KBM-7 (cell line): ENCODE measurements around the gene CAPS.

Source experiments
- DNase-seq: peaks from one replicate; pipeline ENCODE4 v3.0.0-alpha.2; 2015
- in situ Hi-C: fragments of 300-500 bp; cut with MboI; formaldehyde crosslinking; loops from 2 replicates; pipeline ENCODE4 v1.14.3; 2020; ENCODE audit warnings: low sequenced_read_pairs, low pct_unique_long_range_greater_than_20kb, mixed read lengths

The CAPS gene

DNA sequence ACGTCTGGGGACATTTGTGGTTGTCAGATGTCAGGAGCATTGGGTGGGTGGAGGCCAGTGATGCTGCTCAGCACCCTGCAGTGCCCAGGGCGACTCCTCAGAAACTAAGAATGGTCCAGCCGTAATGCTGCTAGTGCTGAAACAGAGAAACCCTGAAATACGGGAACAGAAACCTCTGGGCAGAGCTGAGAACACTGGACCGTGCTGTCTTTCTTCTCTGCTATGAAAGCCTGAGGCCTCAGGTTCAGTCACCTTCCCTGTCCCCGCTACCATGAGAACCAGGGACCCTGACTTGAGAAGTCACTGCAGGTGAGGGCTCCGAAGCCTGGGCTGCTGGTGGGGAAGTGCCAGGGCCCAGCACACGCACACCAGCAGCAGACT is 13.4 kb downstream of the CAPS start:
- DNase-seq, result no peak
- in situ Hi-C loops, result no loop called here

DNA sequence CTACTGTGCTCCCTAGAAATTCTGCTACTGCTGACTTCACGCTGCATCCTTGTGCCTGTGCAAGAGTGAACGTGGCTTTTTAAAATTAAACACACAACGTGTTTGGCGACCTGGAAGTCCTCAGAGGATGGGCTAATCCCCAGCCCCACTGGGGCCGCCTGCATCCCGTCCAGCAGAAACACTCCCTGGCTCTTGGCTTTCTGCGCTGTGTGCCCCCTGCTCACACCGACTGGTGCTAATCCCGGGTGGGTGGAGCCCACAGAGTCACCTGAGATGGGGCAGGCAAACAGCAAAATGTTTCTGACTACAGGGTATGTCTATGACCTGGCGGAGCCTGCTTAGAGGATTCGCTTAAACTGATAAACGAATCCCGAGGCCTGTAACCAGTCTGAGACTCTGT is 15.1 kb downstream of the CAPS start:
- DNase-seq, result no peak
- in situ Hi-C loops, result no loop called here

DNA sequence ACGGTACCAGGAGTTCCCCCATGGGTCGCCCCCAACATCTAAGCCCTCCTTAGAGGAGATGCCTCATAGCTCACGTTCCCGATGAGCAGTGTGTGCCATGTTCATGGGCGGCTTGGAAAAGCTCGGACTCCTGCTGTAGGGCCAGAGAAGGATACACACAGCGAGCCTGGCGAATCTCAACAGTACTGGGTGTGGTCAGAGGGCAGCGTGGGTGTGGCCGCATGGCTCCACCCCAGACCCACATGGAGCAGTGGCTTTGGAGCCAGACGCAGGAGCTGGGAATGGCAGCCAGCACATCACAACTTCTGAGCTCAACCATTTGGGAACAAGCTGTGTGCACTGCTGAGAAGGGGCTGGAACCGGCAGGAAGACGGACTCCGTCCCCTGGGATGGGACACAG is 15.6 kb downstream of the CAPS start:
- DNase-seq, result no peak
- in situ Hi-C loops, result no loop called here

DNA sequence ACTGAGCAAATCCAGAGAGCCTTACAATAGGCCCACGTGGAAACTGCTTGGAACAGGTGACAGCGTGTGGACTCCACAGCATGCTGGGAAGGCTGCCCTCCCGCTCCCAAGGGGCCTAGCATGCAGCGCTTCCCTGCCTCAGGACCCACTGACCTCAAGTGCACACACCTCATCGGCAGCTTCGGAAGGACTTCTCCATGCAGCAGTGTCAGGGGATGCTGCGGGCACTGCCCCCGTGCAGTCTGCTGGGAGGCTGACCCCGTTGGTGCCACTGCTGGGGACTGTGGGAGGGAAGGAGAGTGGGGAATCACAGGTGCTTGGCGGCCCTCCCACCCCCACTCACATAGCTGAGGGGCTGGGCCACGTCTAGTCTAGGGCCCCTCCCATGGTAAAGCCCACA is 17.2 kb downstream of the CAPS start:
- in situ Hi-C loops, result no loop called here
- DNase-seq, result no peak

DNA sequence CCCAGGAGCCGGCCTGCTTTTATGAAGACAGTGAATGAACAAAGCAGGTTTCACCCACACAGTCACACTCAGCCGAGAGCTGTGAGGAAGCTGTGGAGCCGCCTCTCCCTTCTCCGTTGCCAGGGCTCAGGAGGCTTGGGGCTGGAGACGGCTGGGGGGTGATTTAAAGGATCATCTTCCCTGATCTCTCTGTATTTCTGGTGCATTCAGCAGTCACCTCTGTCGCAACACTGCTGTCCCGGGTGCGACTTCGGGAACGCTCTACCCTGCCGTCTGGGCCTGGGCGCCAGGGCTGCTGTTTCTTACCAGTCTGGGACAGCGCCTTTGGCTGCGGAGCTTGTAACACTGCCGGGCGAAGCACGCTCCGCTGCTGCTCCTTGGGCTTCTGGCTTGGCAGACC is 18.1 kb downstream of the CAPS start:
- DNase-seq, result no peak
- in situ Hi-C loops, result no loop called here

DNA sequence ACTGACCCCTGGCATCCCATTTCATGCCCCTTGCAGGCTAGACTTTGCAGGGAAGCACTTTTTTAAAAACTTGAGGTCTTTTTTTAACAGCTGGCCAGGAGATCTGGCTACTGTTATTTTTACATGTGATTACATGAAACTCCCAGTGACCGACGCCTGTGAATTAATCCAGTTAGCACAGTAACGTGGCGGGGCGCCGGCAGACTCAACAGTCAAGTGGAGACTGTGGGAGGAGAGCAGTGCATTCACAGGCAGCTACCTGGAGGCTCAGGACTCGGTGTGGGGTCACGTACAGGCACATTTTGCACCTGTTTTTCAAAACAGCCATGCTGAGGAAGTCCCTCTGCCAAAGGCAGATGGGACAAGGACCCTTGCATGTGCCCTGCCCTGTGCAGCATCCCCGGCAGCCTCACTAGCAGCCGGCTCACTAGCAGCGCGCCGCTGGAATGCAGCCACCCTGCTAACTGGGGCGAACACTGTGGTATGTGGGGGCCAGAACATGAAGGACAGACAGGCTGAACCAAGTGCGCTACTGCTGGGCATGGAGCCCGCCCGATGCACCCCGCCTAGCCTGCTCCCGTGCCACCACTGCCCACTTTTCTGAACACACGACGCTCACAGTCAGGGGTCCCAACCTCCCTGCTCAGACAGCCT is 18.7 kb downstream of the CAPS start:
- in situ Hi-C loops, result no loop called here
- DNase-seq, result no peak

DNA sequence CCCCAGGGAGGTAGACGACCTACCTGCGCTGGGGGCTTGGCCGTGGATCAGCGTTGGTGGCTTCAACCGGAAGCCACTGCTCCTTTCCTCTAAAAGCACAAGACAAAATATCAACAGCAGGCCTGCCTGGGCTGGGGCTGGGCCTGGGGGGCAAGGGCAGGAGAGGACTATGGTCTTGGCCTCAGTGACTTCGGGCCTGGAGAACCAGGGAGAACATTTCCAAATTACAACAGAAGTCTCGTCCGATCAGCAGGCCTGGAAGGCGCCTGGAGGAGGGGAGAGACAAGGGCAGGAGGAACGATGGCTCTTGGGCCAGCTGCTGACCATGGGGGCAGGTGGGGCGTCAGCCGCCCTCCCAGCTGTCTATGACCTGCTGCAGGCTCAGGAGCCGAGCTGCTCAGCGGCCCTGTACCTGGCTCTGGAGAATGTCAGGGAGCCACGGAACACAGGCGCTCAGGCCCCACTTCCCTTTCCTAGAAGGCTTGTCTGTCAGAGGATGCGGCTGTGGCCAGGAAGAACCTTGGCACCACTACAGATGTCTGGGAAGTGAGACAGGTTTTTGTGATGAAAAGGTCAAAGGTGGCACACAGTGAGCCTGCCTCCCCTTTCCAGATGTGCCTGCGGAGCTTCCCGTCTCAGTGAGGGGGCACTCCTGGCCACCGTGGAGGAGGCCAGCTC is 19.5 kb downstream of the CAPS start:
- in situ Hi-C loops, result no loop called here
- no peak for DNase-seq

DNA sequence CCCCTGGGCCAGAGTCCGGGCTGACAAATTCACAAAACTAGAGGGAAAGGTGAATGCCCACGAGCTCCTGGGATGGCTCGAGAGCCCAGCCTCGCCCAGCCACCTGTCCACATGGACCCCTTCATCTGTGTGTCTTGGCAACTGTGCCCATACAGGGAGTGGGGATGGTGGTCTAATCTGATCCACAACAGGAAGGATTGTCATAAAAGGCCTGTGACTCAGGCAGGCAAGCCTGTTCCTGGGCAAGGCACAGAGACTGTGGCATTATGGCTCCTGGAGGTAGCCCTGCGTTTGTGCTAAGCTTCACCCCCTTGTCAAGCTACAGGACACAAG is 20.0 kb downstream of the CAPS start:
- in situ Hi-C loops, result no loop called here
- no peak for DNase-seq

DNA sequence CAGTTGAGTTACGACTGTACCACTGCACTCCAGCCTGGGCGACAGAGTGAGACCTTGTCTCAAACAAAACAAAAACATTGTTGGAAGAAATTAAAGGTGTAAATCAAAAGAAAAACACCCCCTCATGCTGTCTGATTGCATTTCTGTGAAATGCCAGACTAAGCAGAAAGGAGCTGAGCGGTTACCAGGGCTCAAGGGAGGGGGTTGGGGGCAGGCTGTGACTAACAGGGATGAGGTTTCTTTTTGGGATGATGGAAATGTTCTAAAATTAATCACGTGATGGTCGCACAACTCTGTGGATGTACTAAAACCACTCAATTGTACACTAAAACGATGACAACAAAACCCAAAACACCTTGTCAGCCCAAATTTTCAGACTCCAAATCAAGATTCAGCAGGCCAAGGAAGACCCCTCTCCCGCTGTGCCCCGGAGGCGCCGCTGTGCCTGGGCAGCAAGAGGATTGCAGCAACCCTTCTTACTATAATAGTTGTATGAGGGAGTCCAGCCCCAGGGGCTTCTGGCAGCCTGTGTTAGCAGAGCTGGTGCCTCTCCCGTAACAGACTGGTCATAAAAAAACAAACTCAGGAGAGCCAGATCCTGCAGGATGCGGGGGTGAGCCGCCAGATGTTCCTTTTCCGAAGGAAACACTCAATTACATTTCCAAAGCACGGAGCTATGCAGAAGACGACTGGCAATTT is 20.9 kb downstream of the CAPS start:
- in situ Hi-C loops, result no loop called here
- DNase-seq, result no peak

DNA sequence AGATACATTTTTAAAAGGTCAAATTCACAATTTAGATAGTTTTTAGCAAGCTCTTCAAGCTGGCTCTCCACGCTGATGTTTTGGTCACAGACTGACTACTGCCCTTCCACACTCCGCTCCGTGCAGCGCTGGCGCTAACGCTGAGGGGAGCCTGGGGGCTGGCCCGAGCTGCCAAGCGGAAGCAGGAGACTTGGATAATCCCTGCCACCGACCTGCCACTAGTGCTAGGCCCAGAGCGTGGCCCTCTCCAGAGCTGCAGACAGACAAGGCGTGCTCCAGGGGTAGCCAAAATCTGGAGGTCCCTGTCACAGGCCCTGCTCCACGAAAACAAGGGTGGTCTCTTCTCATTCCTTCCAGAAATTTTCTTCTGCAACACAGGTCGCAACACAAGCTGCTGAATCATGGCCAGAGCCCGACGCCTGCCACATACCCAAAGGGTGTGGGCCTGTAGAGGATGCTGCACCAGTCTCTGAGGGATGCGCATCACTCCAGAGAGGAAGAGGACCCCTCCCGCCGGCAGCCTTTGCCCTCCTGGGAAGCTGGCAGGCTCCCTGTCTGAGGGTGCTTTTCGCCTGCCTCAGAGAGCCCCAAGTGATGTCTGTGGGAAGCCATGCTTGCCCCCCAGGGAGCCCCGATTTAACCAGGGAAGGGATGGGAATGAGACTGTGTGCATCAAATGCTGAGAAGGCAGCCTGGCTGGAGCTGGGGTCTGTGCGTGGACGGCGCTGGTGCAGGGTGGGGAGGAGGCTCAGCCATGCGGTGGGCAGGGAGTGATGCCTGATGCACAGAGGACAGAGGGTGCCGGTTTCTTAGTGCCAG is 21.6 kb downstream of the CAPS start:
- DNase-seq, result no peak
- in situ Hi-C loops, result no loop called here

DNA sequence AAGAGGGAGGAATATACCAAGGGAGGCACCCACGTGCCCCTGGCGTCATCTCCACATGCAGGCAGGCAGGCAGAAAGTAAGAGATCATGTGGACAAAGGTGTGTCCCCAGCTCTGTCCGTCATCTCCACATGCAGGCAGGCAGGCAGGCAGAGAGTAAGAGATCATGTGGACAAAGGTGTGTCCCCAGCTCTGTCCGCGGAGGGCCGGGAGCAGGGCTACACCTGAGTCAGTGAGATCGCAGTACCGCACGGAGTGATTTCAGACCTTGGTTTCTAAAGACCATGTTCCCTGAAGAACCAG is 22.2 kb downstream of the CAPS start:
- DNase-seq, result no peak
- in situ Hi-C loops, result no loop called here

DNA sequence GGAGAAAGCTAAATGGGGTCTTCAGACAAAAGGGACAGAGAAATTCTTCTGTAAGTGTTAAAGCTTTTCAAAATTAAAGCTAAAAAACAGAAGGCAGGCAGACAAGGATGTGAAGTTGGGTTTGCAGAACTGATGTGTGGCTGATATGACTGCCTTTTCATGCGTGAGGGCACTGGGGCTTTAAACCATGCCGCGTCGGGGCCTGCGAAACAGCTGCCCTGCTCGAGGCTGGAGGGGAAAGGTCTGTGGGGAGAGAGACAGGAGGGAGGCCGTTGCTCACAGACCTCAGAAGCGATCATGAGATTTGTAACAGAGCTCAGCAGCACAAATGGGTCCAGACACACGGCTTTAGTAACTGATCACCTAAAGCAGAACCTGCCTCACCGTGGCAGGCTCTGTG is 23.5 kb downstream of the CAPS start:
- DNase-seq, result no peak
- in situ Hi-C loops, result no loop called here

DNA sequence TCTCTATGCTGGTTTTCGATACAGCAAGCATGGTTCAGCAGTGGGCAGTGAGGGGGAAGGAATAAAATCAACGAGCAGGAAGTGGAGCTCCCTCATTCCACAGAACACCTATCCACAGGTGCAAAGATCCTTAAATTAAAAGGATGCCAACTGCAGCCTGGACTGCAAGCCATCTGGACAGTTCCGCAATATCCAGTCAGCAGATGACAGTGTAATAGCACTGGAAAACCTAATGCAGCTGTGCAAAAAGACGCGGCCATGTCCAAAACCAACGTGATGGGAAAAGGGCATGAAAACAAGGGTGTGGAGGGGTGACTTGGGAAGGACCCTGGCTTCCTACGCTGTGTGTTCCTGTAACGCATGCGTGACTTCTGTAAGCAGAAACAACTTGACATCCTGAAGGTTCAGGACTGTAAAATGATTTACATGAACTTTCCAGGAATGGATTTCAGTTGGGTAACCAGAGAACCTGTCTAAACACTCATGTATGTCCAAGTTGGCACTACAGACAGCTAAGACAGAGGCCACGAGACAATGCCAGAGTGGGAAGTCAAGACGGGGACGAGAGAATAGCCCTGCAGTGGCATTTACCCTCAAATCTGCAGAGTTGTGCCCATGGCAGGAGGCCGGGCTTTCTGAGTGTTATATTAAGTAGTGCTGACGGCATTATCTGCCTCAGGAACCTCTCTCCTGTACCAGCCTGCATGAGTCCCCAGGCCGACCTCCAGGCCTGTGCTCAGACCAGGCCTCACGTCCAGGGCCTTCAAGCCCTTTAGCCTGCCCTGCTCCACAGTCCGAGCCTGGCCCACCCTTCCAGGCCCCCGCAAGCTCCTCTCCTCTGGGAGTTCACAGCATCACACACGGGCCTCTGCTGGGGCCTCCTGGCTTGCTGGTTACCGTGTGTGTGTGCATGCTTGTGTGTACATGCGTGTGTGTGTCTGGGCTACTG is 26.5 kb downstream of the CAPS start:
- in situ Hi-C loops, result no loop called here
- DNase-seq, result no peak

DNA sequence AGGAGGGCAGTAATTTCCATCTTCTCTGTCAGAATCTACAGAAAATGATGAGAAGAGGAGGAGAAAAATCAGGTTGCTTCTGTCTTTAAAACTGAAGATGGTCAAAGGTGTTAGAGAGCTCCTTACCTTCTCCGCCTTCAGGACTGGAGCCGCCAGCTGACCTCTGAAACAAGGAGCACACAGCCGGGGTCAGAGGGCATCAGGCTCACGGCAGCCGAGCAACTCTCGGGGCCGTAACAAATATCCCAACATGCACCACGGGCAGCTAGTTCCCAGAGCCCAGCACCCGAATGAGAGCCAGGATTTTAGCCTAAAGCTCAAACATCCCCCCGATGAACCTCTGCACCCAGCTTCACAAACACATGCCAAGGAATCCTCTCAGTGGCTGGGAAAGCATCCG is 27.6 kb downstream of the CAPS start:
- in situ Hi-C loops, result no loop called here
- DNase-seq, result no peak

DNA sequence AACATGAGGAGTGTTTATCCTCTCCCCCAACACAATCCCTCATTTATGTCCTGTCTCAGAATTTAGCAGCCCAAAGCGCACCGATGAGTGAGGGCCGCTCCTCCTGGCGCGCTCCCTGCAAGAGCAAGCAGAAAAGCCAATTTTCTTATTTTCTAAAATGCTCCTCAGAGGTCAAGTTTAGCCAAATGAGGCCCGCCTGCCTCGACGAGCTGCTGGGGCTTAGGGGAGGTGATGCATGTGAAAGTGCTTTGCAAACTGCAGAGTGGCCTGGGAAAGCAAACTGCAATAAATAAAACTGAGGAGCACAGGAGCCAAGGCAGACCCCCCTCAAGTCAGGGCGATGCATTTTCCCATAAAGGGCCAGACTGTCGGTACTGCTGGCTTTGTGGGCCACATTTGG is 29.0 kb downstream of the CAPS start:
- no peak for DNase-seq
- in situ Hi-C loops, result no loop called here

DNA sequence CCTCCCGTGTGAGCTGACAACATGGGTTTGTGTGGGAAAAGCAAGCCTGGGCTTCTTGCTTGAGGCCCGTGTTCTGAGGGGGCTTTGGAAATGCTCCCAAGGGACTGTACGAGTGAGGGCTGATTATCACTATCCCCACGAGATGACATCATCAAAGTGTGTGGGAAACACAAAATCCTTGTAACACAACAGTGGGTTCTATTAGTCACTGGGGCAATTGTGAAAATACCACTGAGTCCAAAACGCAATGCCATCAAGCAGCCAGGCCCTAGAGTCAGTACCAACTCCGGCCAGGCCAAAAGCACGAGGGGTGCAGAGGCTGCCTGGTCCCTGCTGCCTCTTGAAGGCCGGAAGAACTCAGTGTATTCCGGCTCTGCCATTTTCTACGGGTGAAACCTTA is 29.6 kb downstream of the CAPS start:
- no peak for DNase-seq
- in situ Hi-C loops, result no loop called here

DNA sequence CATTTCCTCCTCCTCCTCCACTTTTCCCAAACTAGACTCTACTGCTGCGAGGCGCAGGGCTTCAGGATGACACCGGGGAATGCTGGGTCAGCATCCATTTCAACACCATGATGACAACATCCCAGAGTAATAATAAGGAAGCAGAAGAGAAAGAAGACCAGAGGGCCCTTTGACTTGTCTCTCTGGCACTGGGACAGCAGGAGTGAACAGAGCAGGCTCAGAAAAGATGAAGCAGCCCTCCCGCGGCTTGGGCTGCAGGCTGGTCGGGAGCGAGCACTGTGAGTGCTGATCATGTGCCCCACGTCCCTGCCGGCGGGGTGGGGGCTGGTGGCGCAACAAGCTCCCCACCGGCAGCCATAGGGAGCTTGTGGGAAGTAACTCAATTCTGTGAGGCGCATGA is 33.4 kb downstream of the CAPS start:
- DNase-seq, result no peak
- in situ Hi-C loops, result no loop called here

DNA sequence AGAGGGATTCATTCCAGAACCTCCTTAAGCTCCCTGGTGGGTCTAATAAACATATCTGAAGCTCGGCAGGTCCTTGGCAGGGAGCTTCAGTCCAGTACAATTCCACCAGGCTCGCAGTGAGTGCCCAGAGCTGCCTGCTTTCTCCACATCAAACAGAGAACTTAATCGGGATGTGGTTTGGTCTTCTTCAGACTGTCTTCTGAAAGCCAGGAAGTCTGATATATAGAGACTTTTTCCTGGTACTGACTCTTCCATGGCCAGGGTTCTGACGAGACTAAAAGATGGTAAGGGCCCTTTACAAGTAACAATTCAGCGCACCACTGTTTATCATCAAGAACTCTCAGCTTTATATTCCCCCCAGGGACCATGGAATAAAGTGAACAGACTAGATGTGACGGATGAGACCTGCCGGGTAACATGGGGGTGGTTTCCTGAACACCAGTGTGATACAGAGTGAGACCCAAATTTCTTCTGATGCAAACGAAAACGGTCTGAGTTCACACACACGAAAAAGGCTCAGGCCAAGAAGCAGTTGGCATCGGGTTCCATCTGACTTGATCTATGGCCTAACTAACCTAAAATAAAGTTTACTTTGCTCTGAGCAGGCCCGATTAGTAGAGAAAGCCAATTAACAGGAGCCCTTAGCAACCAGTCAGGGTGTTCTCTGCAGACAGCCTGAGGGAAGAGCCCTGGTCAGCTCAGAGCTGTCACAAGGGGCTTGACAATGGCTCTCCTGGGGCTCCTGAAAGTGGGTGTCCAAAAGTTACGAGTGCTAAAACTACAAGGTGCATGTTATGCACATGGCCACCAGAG is 34.9 kb downstream of the CAPS start:
- DNase-seq, result no peak
- in situ Hi-C loops, result no loop called here
